ENCODE measurements around the gene AZU1. TPM values are rescaled to one million over a fixed set of nuclear protein-coding genes. Genes with fewer than 3 reads are reported as not detected.

AZU1 gene
- total RNA-seq, 1 experiment from 2014 or later, result not detected

GRCh38 chr19:804419-805165 is 23.0 kb upstream of the AZU1 start (continued):
- TF ChIP-seq REST (IDR thresholded peaks at IDR 0.05; ENCODE audit: low read depth) (no peak), EZH2phosphoT487 (IDR thresholded peaks at IDR 0.05; ENCODE audit: borderline replicate concordance) (no peak), POLR2A (IDR thresholded peaks at IDR 0.05; ENCODE audit: borderline replicate concordance, extremely low read depth, insufficient read depth, insufficient read length) (no peak), EGR1 (IDR thresholded peaks at IDR 0.05; ENCODE audit: low read depth) (no peak), MAX (IDR thresholded peaks at IDR 0.05) (no peak), CEBPB (IDR thresholded peaks at IDR 0.05; ENCODE audit: low read depth) (no peak), CTCF (IDR thresholded peaks at IDR 0.05 in 2 of 3, conservative IDR thresholded peaks at IDR 0.05 in 1 of 3; ENCODE audit: borderline replicate concordance in 1 of 3, insufficient read depth in 1 of 3, low read depth in 2 of 3, low read length in 2 of 3) (no peak), FOSL1 (IDR thresholded peaks at IDR 0.05; ENCODE audit: low read depth) (no peak), POLR2AphosphoS5 (IDR thresholded peaks at IDR 0.05; ENCODE audit: low read depth, low read length) (no peak), ELF1 (IDR thresholded peaks at IDR 0.05; ENCODE audit: borderline replicate concordance, low read depth) (no peak), YY1 (IDR thresholded peaks at IDR 0.05; ENCODE audit: extremely low read depth, insufficient replicate concordance, low read depth, low read length) (no peak)

Data from HCT116 (cell line).